ENCODE measurements around the gene SH2D1A.

GRCh38 chrX:124378643-124379042 is 32.3 kb downstream of the SH2D1A start:
- TF ChIP-seq CTCF (IDR thresholded peaks at IDR 0.05; ENCODE audit: low read depth, low read length, missing input control) (no peak), MAX (IDR thresholded peaks at IDR 0.05) (no peak)
